GM18868 (cell line): ENCODE data around the gene GFPT2.
"Not testable (repeated sequence)": the region's sequence is repeated elsewhere in the genome, so short reads cannot be mapped to it uniquely, and the experiment has no call there.

ENCODE experiments used
- ATAC-seq: cut with Tn5 transposase; IDR thresholded peaks from one replicate; pipeline ENCODE4 v1.9.1; 2021; ENCODE audit warnings: mild to moderate bottlenecking, moderate library complexity; ENCODE audit not compliant: unreplicated experiment

GFPT2 gene

DNA sequence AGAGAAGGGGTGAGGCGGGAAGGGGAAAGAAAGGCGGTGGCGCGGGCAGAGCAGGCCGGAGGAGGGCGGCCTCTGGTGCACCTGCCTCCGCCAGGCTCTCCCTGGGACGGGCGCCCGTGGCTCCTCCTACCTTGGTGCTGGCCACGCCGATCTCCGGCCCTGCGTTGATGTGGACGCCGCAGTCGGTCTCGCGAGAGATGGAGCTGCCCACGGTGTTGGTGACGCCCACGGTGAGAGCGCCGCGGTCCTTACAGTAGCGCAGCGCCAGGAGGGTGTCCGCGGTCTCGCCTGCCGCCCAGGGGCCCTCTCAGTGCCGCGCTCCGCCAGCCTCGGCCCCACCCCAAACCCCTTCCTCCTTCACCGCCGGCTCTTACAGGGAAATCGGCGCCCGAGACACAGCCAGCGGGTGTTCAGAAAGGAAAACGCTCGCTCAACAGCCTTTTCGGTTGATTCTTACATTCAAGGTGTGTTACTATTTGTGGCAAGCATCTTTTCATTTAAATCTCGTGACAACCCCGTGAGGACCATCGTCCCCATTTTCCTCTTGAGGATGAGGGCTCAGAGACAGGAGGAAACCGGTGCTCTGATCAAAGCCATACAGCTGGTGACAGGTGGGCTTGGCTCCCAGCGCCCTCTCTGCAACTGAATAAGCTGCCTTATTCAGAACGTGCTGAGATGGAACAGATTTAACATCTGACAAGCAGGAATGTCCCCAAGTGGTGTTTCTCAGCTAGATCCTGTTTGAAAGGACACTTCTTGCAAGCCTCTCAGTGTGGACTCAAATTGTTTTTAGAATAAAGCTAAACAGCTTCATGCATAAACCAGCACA, 39.2 kb downstream of the GFPT2 start:
- no peak for ATAC-seq

DNA sequence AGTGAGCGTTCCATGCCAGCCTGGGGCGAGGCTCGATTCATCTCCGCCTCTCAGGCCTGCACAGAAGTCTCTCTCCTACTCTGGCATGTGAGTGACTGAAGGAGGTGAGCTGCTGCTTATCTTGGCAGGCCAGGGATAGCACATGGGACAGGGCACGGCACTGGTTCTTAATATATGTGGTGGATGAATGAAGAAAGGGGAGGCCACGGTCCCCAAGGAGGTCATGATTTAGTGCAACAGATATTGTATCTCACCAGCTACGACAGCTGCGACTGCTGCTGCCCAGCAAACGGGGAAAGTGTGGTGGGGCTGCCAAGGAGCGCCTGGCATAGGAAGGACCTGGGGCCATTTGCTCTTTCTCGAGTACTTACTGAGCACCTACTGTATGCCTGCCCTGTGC, 41.9 kb downstream of the GFPT2 start:
- no peak for ATAC-seq

GRCh38 chr5:180306796-180307195, 46.3 kb downstream of the GFPT2 start:
- no peak for ATAC-seq

- ATAC-seq, result no peak
Measured at GRCh38 chr5:180305481-180305880, 47.7 kb downstream of the GFPT2 start.

DNA sequence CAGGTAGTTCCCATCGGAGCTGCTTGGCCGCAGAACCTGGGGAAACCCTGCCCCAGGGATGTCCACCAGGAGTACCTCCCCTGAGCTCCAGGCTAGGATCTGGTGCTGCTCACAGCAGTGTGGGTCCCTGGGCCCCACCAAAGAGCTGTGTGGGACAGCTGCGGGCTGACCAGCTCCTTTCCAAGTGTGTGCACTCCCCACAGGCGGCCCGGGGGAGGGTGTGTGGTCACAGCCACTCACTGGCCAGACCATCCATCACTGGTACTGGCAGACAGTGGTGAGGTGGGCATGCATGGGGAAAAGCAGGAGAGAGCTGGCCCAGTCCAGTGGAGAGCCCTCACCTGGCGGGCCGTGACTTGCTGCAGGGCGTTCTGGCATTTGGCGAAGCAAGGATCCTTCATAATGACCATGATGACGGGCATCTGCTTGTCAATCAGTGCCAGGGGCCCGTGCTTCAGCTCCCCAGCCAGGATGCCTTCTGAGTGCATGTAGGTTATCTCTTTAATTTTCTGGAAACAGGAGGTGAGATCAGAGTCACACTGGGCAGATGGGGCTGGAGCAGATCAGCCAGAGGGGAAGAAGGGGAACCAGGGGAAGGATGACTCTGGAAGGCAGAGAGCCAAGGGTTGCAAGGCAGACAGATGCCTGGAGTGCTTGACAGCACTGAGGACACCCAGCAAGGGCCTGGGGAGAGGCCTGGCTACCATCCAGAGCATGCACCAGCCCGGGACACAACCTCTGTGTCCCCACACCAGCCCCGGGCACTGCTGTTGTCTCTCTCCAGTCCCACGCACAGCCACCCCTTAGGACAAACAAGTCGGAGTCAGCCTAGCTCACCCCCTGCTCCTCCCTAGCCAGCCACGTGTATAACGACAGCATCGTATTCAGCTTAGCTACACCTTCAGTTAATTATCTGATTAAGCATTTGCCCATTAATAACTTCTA, 48.4 kb downstream of the GFPT2 start:
- ATAC-seq, result no peak

- no peak for ATAC-seq
Measured at GRCh38 chr5:180304016-180304292, 49.2 kb downstream of the GFPT2 start.

- ATAC-seq, result no peak
Measured at GRCh38 chr5:180303226-180304015, 49.7 kb downstream of the GFPT2 start.

- no peak for ATAC-seq
Measured at GRCh38 chr5:180302256-180302655, 50.9 kb downstream of the GFPT2 start.

- no peak for ATAC-seq
Measured at GRCh38 chr5:180301253-180301652, 51.9 kb downstream of the GFPT2 start.

GRCh38 chr5:180299526-180299925, 53.6 kb downstream of the GFPT2 start:
- ATAC-seq, result no peak

GRCh38 chr5:180299014-180299413, 54.1 kb downstream of the GFPT2 start:
- ATAC-seq, result not testable (repeated sequence)

DNA sequence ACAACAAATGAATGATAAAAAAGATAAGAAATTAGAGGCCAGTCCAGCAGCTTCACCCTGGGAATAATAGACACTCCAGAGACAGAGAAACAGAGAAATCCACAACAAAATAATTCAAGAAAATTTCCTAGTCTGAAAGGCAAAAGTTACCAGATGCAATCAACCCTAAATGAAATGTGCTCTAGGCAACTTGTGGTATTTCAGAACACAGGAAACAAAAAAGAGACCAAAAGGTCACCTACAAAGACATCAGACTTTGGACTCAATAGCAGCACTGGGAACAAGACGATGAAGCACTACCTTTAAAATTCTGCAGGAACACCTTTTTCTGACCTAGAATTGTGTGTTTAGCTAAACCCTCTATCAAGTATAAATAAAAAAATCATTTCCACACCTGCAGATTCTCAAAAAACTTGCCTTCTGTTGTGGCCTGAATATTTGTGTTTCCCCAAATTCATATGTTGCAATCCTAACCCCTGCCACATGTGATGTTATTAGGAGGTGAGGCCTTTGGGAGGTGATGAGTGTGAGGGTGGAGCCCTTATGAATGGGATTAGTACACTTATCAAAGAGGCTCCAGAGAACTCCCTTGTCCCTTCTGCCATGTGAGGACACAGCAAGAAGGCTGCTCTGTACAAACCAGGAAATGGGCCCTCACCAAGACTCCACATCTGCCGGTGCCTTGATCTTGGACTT, 55.4 kb downstream of the GFPT2 start:
- no peak for ATAC-seq

- ATAC-seq, result no peak
Measured at GRCh38 chr5:180296771-180297170, 56.4 kb downstream of the GFPT2 start.

DNA sequence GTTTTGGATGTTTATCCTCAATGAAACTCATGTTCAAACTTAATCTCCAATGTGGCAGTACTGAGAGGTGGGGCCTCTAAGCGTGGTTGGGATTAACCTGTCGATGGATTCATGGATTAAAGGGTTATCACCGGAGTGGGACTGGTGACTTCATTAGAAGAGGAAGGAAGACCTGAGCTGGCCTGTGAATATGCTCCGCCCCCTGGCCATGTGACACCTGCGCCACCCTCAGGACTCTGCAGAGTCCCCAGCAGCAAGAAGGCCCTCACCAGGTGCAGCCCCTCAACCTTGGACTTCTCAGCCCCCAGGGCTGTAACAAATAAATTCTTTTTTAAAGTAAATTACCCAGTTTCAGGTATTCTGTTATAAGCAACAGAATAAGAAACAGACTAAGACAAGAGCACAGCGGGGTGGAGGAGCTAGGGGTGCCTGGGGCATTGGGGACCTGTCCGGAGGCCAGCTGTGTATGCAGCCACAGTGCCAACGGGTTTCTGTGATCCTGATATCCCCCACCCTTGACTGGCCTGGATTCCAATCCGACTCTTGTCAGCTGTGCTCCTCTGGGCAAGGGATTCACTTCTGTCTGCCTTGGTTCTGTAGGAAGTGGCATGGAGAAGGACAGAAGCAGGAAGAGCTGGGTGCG, 58.1 kb downstream of the GFPT2 start:
- ATAC-seq, result no peak

- no peak for ATAC-seq
Measured at GRCh38 chr5:180294411-180294810, 58.7 kb downstream of the GFPT2 start.

DNA sequence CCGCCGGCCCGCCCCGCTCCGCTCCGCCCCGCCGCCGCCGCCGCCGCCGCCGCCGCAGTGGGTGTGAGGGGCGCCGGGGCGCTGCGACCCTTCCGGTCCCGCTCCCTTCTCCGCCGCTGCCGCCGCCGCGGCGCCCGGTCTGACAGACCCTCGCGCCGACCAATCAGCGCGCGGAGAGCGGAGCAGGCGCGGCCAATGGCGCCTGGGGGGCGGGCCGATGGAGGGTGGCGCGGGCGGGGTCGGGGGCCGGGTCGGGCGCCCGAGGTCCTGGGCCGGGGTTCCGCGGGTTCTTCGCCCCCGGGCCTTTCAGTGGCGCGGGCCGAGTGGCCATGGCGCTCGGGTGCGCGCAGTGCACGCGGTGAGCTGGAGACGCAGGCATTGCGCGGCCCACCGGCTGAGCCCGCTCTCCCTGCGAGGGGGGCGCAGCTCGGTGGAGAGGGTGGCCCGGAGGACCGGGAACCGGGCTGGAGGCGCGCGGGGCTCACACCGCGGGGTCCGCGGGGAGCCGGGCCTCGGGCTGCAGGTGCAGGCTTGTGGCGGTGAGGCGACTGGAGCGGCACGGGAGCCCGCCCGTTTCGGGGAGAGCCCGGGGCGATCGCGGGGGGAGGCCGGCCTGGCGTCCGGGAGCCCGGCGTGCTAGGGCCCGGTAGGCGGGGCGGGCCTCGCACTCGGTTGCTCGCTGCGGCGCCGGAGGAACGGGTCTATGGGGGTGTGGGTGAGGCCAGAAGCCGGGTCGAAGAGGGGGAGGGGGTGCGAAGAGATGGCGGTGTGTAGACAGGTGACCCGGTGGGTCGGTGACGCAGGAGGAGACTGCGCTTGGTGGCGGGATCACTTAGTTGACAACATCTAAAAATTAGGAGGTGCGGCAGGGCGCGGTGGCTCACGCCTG, 60.9 kb downstream of the GFPT2 start, which contains the start of gene MAPK9:
Gene MAPK9 (minus strand): TSS at position 141 of the 889 bp plus-strand sequence. CDS start 11,522 bp downstream, outside the sequence.
- ATAC-seq, result peak; percentile 79

- ATAC-seq, result peak; percentile 30
Measured at GRCh38 chr5:180291234-180291940, 61.7 kb downstream of the GFPT2 start.

- no peak for ATAC-seq
Measured at GRCh38 chr5:180290568-180291233, 62.4 kb downstream of the GFPT2 start.
